Mesenchymal stem cell (in vitro differentiated cells and primary cell): Measurements from ENCODE around the gene TTF2. TPM values are rescaled to one million over a fixed set of nuclear protein-coding genes. Genes with fewer than 3 reads are reported as not detected.
A peak's percentile ranks its signal among the peaks of the same experiment; 100 is the strongest.

Experiments used
- DNase-seq: peaks from one replicate; pipeline ENCODE4 v3.0.0-alpha.2; 2013
- H2AFZ ChIP-seq: one replicate; pipeline ENCODE4 v1.6.1; 2013; ENCODE audit warnings: low read depth, mild to moderate bottlenecking, control low read depth, inconsistent platforms, low read length, moderate library complexity
- H2AK5ac ChIP-seq: 2 replicates; pipeline ENCODE4 v1.6.1; 2013; ENCODE audit warnings: low read length, moderate library complexity, mild to moderate bottlenecking, inconsistent platforms; ENCODE audit not compliant: severe bottlenecking
- H2BK120ac ChIP-seq: one replicate; pipeline ENCODE4 v1.6.1; 2013; ENCODE audit warnings: low read depth, mild to moderate bottlenecking, inconsistent platforms, low read length, moderate library complexity
- H2BK12ac ChIP-seq, 2 experiments: one replicate each; pipeline ENCODE4 v1.6.1; 2013; ENCODE audit warnings: inconsistent platforms in 2 of 2, low read length in 2 of 2, mild to moderate bottlenecking in 2 of 2, moderate library complexity in 2 of 2, control low read depth in 1 of 2
- H2BK15ac ChIP-seq: one replicate; pipeline ENCODE4 v1.6.1; 2013; ENCODE audit warnings: mild to moderate bottlenecking, low read depth, inconsistent platforms; ENCODE audit not compliant: poor library complexity, severe bottlenecking
- H2BK5ac ChIP-seq: 2 replicates; pipeline ENCODE4 v1.6.1; 2013; ENCODE audit warnings: low read depth, mild to moderate bottlenecking, low read length, control low read depth, inconsistent platforms; ENCODE audit not compliant: poor library complexity, severe bottlenecking
- H3K14ac ChIP-seq, 2 experiments: one replicate each; pipeline ENCODE4 v1.6.1; 2013; ENCODE audit warnings: inconsistent platforms in 2 of 2, low read length in 2 of 2, control low read depth in 1 of 2, mild to moderate bottlenecking in 1 of 2, moderate library complexity in 1 of 2
- H3K18ac ChIP-seq, 2 experiments: one replicate each; pipeline ENCODE4 v1.6.1; 2013; ENCODE audit warnings: inconsistent platforms in 2 of 2, low read length in 2 of 2, control low read depth in 1 of 2, low read depth in 1 of 2, mild to moderate bottlenecking in 1 of 2
- H3K23ac ChIP-seq, 2 experiments: one replicate each; pipeline ENCODE4 v1.6.1; 2013; ENCODE audit warnings: inconsistent platforms in 2 of 2, low read length in 2 of 2, mild to moderate bottlenecking in 2 of 2, moderate library complexity in 2 of 2, control low read depth in 1 of 2
- H3K27ac ChIP-seq: 2 replicates; pipeline ENCODE4 v1.5.1; 2013; ENCODE audit warnings: mild to moderate bottlenecking, moderate library complexity, low read length, control low read depth, inconsistent platforms; ENCODE audit not compliant: poor library complexity, severe bottlenecking
- H3K27me3 ChIP-seq, 2 experiments: 2 replicates each; pipeline versions ENCODE4 v1.6.1 to v1.7.0; 2013; ENCODE audit warnings: low read length in 2 of 2, mild to moderate bottlenecking in 2 of 2, moderate library complexity in 2 of 2, control low read depth in 1 of 2, inconsistent platforms in 1 of 2; ENCODE audit not compliant: control insufficient read depth in 1 of 2, insufficient read depth in 1 of 2
- H3K36me3 ChIP-seq, 2 experiments: 2 replicates each; pipeline versions ENCODE4 v1.6.1 to v1.7.0; 2013; ENCODE audit warnings: low read length in 2 of 2, control low read depth in 1 of 2, inconsistent platforms in 1 of 2, low read depth in 1 of 2, mild to moderate bottlenecking in 1 of 2; ENCODE audit not compliant: insufficient read depth in 2 of 2, control insufficient read depth in 1 of 2
- H3K4ac ChIP-seq, 2 experiments: one replicate each; pipeline ENCODE4 v1.6.1; 2013; ENCODE audit warnings: inconsistent platforms in 2 of 2, low read length in 2 of 2, mild to moderate bottlenecking in 2 of 2, moderate library complexity in 2 of 2, control low read depth in 1 of 2, low read depth in 1 of 2
- H3K4me1 ChIP-seq: 2 replicates; pipeline ENCODE4 v1.6.1; 2013; ENCODE audit warnings: low read depth, low read length, control low read depth; ENCODE audit not compliant: control insufficient read depth, insufficient read depth
- H3K4me2 ChIP-seq: 2 replicates; pipeline ENCODE4 v1.6.1; 2013; ENCODE audit warnings: low read length, mild to moderate bottlenecking, inconsistent platforms; ENCODE audit not compliant: poor library complexity, severe bottlenecking
- H3K4me3 ChIP-seq, 2 experiments: 2 replicates each; pipeline versions ENCODE4 v1.5.1 to v1.7.0; 2013; ENCODE audit warnings: low read length in 2 of 2, mild to moderate bottlenecking in 2 of 2, control low read depth in 1 of 2, low read depth in 1 of 2; ENCODE audit not compliant: insufficient read depth in 1 of 2
- H3K79me1 ChIP-seq: replicated peaks from 2 replicates; pipeline ENCODE4 v1.6.1; 2013; ENCODE audit warnings: mild to moderate bottlenecking, control low read depth, low read length, inconsistent platforms; ENCODE audit not compliant: poor library complexity, severe bottlenecking
- H3K9ac ChIP-seq: 2 replicates; pipeline ENCODE4 v1.7.0; 2013; ENCODE audit warnings: mild to moderate bottlenecking, low read length, moderate library complexity
- H3K9me3 ChIP-seq: 2 replicates; pipeline ENCODE4 v1.7.0; 2013; ENCODE audit warnings: mild to moderate bottlenecking, low read length; ENCODE audit not compliant: control insufficient read depth
- H4K8ac ChIP-seq: one replicate; pipeline ENCODE4 v1.6.1; 2013; ENCODE audit warnings: inconsistent platforms, mild to moderate bottlenecking, low read length, moderate library complexity
- H4K91ac ChIP-seq: one replicate; pipeline ENCODE4 v1.6.1; 2013; ENCODE audit warnings: mild to moderate bottlenecking, low read length, inconsistent platforms
- WGBS: methylation state at CpG from one replicate; pipeline ENCODE4 v1.1.7; 2013; ENCODE audit warnings: mixed read lengths; 5-methylcytosine and 5-hydroxymethylcytosine counted together
- polyA plus RNA-seq, 2 experiments: library from polyadenylated mRNA; stranded (reverse); fragments of 200-250 nt; gene quantifications; one replicate each; pipeline ENCODE4 v1.2.3, GENCODE V29; 2013

The TTF2 gene
- 5.1 TPM for polyA plus RNA-seq (2013, experiment 1 of 2)
- 6.3 TPM for polyA plus RNA-seq (2013, experiment 2 of 2)

DNA sequence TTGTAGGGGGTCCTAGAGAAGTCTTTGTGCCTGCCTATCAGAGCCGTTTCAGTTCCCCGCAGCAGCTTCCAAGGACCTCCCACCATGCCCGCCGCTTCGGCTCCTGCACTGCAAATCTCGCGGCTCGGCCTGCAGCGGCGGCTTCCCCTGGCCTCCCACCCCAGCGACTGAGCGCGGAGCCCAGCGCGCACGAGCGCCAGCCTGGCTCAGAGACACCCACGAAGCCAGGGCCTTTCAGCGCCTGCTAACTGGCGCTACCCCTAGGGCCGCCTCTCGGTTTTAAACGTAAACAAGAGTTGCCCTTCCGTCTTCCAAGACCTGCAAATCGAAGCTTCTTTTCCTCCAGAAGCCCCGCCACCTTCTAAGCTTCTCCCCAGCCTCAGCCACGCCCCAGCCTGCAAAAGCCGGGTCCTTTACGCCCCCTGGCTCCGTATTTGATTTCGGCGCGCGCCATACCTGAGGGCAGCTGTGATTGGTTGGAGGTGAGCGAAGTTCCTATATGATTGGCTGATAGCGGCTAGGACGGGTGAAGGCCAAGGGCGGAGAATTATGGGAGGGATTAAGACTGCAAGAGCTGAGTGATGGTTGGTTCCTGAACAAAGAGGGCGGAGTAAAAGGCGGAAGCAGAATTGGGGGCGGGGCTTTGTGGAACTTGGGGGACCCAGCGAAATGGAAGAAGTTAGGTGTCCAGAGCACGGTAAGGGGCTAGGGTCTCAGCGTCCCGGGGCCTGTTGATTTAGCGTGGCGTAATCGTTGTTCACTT lies at the start of gene TTF2:
Gene TTF2 (plus strand): TSS at position 649 of the 763 bp plus-strand sequence. CDS start 21 bp downstream, at position 670.
- no peak within 1 kb of the TSS for H2AK5ac ChIP-seq
- H3K36me3 ChIP-seq, result peaks cover 0 to 11% of the 10 kb centered on the region in 2 experiments
- H3K9ac ChIP-seq, result peak within 1 kb of the TSS; percentile 89
- no peak within 1 kb of the TSS for H3K14ac ChIP-seq
- H3K4me1 ChIP-seq, result peaks cover 5% of the 10 kb centered on the region
- H3K27ac ChIP-seq, result peak within 1 kb of the TSS; percentile 37
- no peak within 1 kb of the TSS for H2BK15ac ChIP-seq
- peaks cover 6% of the 10 kb centered on the region for H3K79me1 ChIP-seq
- no peak within 1 kb of the TSS for H2BK5ac ChIP-seq
- H3K9me3 ChIP-seq, result no peaks in the 10 kb centered on the region
- H2BK120ac ChIP-seq, result no peak within 1 kb of the TSS
- peak within 1 kb of the TSS; percentile 47 for H4K8ac ChIP-seq
- 0% methylated on average over 46 of the region's 48 CpGs for WGBS
- peak; percentile 99 for DNase-seq
- no peak within 1 kb of the TSS for H2BK12ac ChIP-seq
- peak within 1 kb of the TSS in 1 of 2 experiments; percentile 57 for H3K18ac ChIP-seq
- H3K4me2 ChIP-seq, result peak within 1 kb of the TSS; percentile 98
- no peak within 1 kb of the TSS for H4K91ac ChIP-seq
- no peaks in the 10 kb centered on the region for H3K27me3 ChIP-seq
- peak within 1 kb of the TSS; percentile 95 for H2AFZ ChIP-seq
- H3K23ac ChIP-seq, result peak within 1 kb of the TSS in 1 of 2 experiments; percentile 64
- H3K4me3 ChIP-seq, result peak within 1 kb of the TSS; percentile 79 to 92
- H3K4ac ChIP-seq, result no peak within 1 kb of the TSS

GRCh38 chr1:117011334-117011733 lies 48.8 kb upstream of the TTF2 start:
- no peak overlapping the region for H2AK5ac ChIP-seq
- H3K4me3 ChIP-seq, result no peak overlapping the region
- H3K14ac ChIP-seq, result no peak overlapping the region
- H3K4me1 ChIP-seq, result peaks cover 5% of the 10 kb centered on the region
- WGBS, result 96% methylated on average over 3 of the region's 3 CpGs
- H3K4me2 ChIP-seq, result no peak overlapping the region
- no peak overlapping the region for H3K9ac ChIP-seq
- no peak overlapping the region for H4K91ac ChIP-seq
- no peak overlapping the region for H3K18ac ChIP-seq
- no peak overlapping the region for H2BK120ac ChIP-seq
- no peak overlapping the region for H3K23ac ChIP-seq
- no peak overlapping the region for H3K4ac ChIP-seq
- no peak overlapping the region for H4K8ac ChIP-seq
- no peak overlapping the region for H2AFZ ChIP-seq
- no peaks in the 10 kb centered on the region for H3K27me3 ChIP-seq
- no peak overlapping the region for H2BK12ac ChIP-seq
- H3K36me3 ChIP-seq, result no peaks in the 10 kb centered on the region
- H3K27ac ChIP-seq, result no peak overlapping the region
- H3K9me3 ChIP-seq, result no peaks in the 10 kb centered on the region
- no peak overlapping the region for H2BK5ac ChIP-seq
- no peak for DNase-seq
- no peaks in the 10 kb centered on the region for H3K79me1 ChIP-seq
- no peak overlapping the region for H2BK15ac ChIP-seq

DNA sequence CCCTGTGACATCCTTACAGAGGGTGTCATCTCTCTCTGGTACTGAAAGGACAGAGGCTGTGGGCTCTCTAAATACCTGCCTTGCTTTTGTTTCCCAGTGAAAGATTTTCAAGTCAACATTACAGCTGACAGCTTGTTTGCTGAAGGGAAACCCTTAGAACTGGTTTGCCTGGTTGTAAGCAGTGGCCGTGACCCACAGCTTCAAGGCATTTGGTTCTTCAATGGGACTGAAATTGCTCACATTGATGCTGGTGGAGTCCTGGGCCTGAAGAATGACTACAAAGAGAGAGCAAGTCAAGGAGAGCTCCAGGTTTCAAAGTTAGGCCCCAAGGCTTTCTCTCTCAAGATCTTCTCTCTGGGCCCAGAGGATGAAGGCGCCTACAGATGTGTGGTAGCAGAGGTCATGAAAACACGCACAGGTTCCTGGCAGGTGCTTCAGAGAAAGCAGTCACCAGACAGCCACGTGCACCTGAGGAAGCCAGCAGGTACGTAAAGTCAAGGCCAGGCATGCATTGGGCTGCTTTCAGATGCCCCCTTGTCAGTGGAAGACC lies 46.7 kb upstream of the TTF2 start:
- Histone ChIP-seq H2AK5ac (no peak overlapping the region), H2BK12ac (no peak overlapping the region), H2BK15ac (no peak overlapping the region), H3K79me1 (no peaks in the 10 kb centered on the region), H3K36me3 (no peaks in the 10 kb centered on the region), H3K18ac (no peak overlapping the region), H3K27ac (no peak overlapping the region), H3K4me3 (no peak overlapping the region), H3K9ac (no peak overlapping the region), H2BK120ac (no peak overlapping the region), H3K23ac (no peak overlapping the region), H2AFZ (no peak overlapping the region), H3K27me3 (no peaks in the 10 kb centered on the region), H4K91ac (no peak overlapping the region), H2BK5ac (no peak overlapping the region), H3K14ac (no peak overlapping the region), H3K4me2 (no peak overlapping the region), H3K4ac (no peak overlapping the region), H3K4me1 (peaks cover 1% of the 10 kb centered on the region), H3K9me3 (no peaks in the 10 kb centered on the region), H4K8ac (no peak overlapping the region)
- WGBS, result 92% methylated on average over 5 of the region's 5 CpGs
- DNase-seq, result no peak

DNA sequence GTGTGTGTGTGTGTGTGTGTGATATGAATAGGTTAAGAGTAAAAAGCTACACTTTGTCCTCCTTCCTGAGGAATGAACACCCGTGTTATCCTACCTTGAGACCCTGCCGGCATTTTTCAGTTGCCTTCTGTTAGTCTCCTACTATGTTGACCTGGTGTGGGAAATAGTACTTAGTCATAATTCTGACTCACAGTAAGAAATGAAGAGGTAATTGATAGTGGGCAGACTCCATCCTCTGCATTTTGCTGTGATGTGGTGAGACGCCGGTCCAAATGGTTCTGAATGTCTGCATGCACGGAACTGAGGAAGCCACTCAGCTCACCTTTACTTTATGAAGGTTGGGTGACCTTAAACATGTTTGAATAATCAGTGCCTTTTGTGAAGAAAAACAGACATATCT lies 45.9 kb upstream of the TTF2 start:
- peaks cover 1% of the 10 kb centered on the region for H3K4me1 ChIP-seq

More for the DNA sequence above, 45.9 kb upstream of the TTF2 start:
- H3K27ac ChIP-seq, result no peak overlapping the region
- no peaks in the 10 kb centered on the region for H3K27me3 ChIP-seq
- no peak overlapping the region for H3K18ac ChIP-seq
- no peak overlapping the region for H2BK12ac ChIP-seq
- H3K4me2 ChIP-seq, result no peak overlapping the region
- no peak overlapping the region for H2BK5ac ChIP-seq
- no peak overlapping the region for H4K8ac ChIP-seq
- WGBS, result 94% methylated on average over 4 of the region's 5 CpGs
- no peaks in the 10 kb centered on the region for H3K79me1 ChIP-seq
- H3K14ac ChIP-seq, result no peak overlapping the region
- no peak overlapping the region for H3K9ac ChIP-seq
- H3K23ac ChIP-seq, result no peak overlapping the region
- H4K91ac ChIP-seq, result no peak overlapping the region
- H2BK120ac ChIP-seq, result no peak overlapping the region
- H2AFZ ChIP-seq, result no peak overlapping the region
- H3K36me3 ChIP-seq, result no peaks in the 10 kb centered on the region
- H3K4ac ChIP-seq, result no peak overlapping the region
- no peaks in the 10 kb centered on the region for H3K9me3 ChIP-seq
- no peak overlapping the region for H2AK5ac ChIP-seq
- no peak overlapping the region for H3K4me3 ChIP-seq
- DNase-seq, result no peak
- no peak overlapping the region for H2BK15ac ChIP-seq
